Measurements from ENCODE around the gene RPL22.

The RPL22 gene

GRCh38 chr1:6198646-6199297, 623 bp downstream of the RPL22 start:
- no peak for DNase-seq

GRCh38 chr1:6197746-6198427, 1.5 kb downstream of the RPL22 start:
- no peak for DNase-seq

- DNase-seq = no peak
These were observed 7.4 kb downstream of the RPL22 start for GRCh38 chr1:6191968-6192367.

GRCh38 chr1:6188466-6188865, 10.9 kb downstream of the RPL22 start:
- DNase-seq = no peak

GRCh38 chr1:6185635-6186382, 13.6 kb downstream of the RPL22 start:
- no peak for DNase-seq

- no peak for DNase-seq
These were observed 14.2 kb downstream of the RPL22 start for GRCh38 chr1:6185151-6185550.

- DNase-seq = no peak
These were observed 15.2 kb downstream of the RPL22 start for GRCh38 chr1:6184083-6184783.

GRCh38 chr1:6183520-6183989, 15.8 kb downstream of the RPL22 start:
- DNase-seq = no peak

GRCh38 chr1:6181347-6181770, 18.0 kb downstream of the RPL22 start:
- DNase-seq = no peak

GRCh38 chr1:6180707-6181311, 18.6 kb downstream of the RPL22 start:
- DNase-seq = no peak

GRCh38 chr1:6180268-6180706, 19.1 kb downstream of the RPL22 start, which contains the start of gene CHD5:
Gene CHD5 (minus strand): TSS chr1:6180321. CDS start chr1:6180023, 298 bp downstream.
- DNase-seq = no peak

- no peak for DNase-seq
These were observed 19.7 kb downstream of the RPL22 start for GRCh38 chr1:6179564-6180175.

- DNase-seq = no peak
These were observed 20.4 kb downstream of the RPL22 start for GRCh38 chr1:6178751-6179563.

- no peak for DNase-seq
These were observed 21.6 kb downstream of the RPL22 start for GRCh38 chr1:6177681-6178380.

- DNase-seq = no peak
These were observed 22.6 kb downstream of the RPL22 start for GRCh38 chr1:6176779-6177178.

- DNase-seq = no peak
These were observed 24.0 kb downstream of the RPL22 start for GRCh38 chr1:6175411-6175828.

- no peak for DNase-seq
These were observed 24.6 kb downstream of the RPL22 start for GRCh38 chr1:6174621-6175410.

- DNase-seq = no peak
These were observed 26.8 kb downstream of the RPL22 start for GRCh38 chr1:6172549-6172948.

GRCh38 chr1:6171548-6172124, 27.8 kb downstream of the RPL22 start:
- no peak for DNase-seq
